ENCODE results near the gene OR4K13. TPM values are rescaled to one million over a fixed set of nuclear protein-coding genes. Genes with fewer than 3 reads are reported as not detected.

The OR4K13 gene
- total RNA-seq (not detected), polyA plus RNA-seq (not detected)
- long read RNA-seq, donor 1, result 0 reads
- long read RNA-seq, donor 2, result 0 reads
- long read RNA-seq, donor 3, result 0 reads
- long read RNA-seq, donor 4, result 0 reads
- long read RNA-seq, donor 5, result 0 reads
- long read RNA-seq, donor 6, result 0 reads
- long read RNA-seq, donor 7, result 0 reads
- long read RNA-seq, donor 8, result 0 reads
- long read RNA-seq, donor 9, result 0 reads
- long read RNA-seq, donor 10, result 0 reads

- Histone ChIP-seq H3K36me3 (ENCODE audit: control insufficient read depth in 2 of 2, insufficient read depth in 2 of 2, low read length in 1 of 2) (no peaks in the 10 kb centered on the region), H3K27me3 (ENCODE audit: control insufficient read depth in 2 of 2, insufficient read depth in 1 of 2, low read length in 1 of 2) (no peaks in the 10 kb centered on the region), H3K4me1 (ENCODE audit: control insufficient read depth in 2 of 2, insufficient read depth in 2 of 2, low read length in 2 of 2) (no peaks in the 10 kb centered on the region), H3K4me3 (ENCODE audit: low read length in 2 of 2) (no peak within 1 kb of the TSS), H3K27ac (ENCODE audit: low read depth in 1 of 2, low read length in 1 of 2) (no peak within 1 kb of the TSS), H3K9me3 (ENCODE audit: control insufficient read depth in 2 of 2, insufficient read depth in 1 of 2, low read length in 1 of 2) (peaks cover 0 to 2% of the 10 kb centered on the region in 2 donors)
- DNase-seq (ENCODE audit: low read depth in 6 of 9, low spot score in 9 of 9), result no peak
- WGBS, result 97% methylated on average over 4 of the region's 4 CpGs
Measured at GRCh38 chr14:20035938-20036337, at the start of gene OR4K13. OR4K13 (minus strand) TSS chr14:20036038; CDS start chr14:20034758, 1,280 bp downstream.

- peaks cover 0 to 14% of the 10 kb centered on the region in 2 donors for H3K9me3 ChIP-seq (ENCODE audit: control insufficient read depth in 2 of 2, insufficient read depth in 1 of 2, low read length in 1 of 2)
- no peak within 1 kb of the TSS for H3K4me3 ChIP-seq (ENCODE audit: low read length in 2 of 2)
- 77% methylated on average over 2 of the region's 2 CpGs for WGBS
- H3K27me3 ChIP-seq (ENCODE audit: control insufficient read depth in 2 of 2, insufficient read depth in 1 of 2, low read length in 1 of 2), result no peaks in the 10 kb centered on the region
- DNase-seq (ENCODE audit: low read depth in 6 of 9, low spot score in 9 of 9), result no peak
- no peak within 1 kb of the TSS for H3K27ac ChIP-seq (ENCODE audit: low read depth in 1 of 2, low read length in 1 of 2)
- no peaks in the 10 kb centered on the region for H3K36me3 ChIP-seq (ENCODE audit: control insufficient read depth in 2 of 2, insufficient read depth in 2 of 2, low read length in 1 of 2)
- H3K4me1 ChIP-seq (ENCODE audit: control insufficient read depth in 2 of 2, insufficient read depth in 2 of 2, low read length in 2 of 2), result no peaks in the 10 kb centered on the region
Measured at GRCh38 chr14:20059745-20060144, 23.9 kb upstream of the OR4K13 start, which contains the start of gene OR4L1. OR4L1 (plus strand) TSS chr14:20060045; CDS start chr14:20060045, 0 bp downstream.

- no peaks in the 10 kb centered on the region for H3K27me3 ChIP-seq (ENCODE audit: control insufficient read depth in 2 of 2, insufficient read depth in 1 of 2, low read length in 1 of 2)
- no peak for DNase-seq (ENCODE audit: low read depth in 6 of 9, low spot score in 9 of 9)
- H3K27ac ChIP-seq (ENCODE audit: low read depth in 1 of 2, low read length in 1 of 2), result no peak overlapping the region
- no peaks in the 10 kb centered on the region for H3K4me1 ChIP-seq (ENCODE audit: control insufficient read depth in 2 of 2, insufficient read depth in 2 of 2, low read length in 2 of 2)
- H3K4me3 ChIP-seq (ENCODE audit: low read length in 2 of 2), result no peak overlapping the region
- no peaks in the 10 kb centered on the region for H3K36me3 ChIP-seq (ENCODE audit: control insufficient read depth in 2 of 2, insufficient read depth in 2 of 2, low read length in 1 of 2)
- H3K9me3 ChIP-seq (ENCODE audit: control insufficient read depth in 2 of 2, insufficient read depth in 1 of 2, low read length in 1 of 2), result peaks cover 0 to 10% of the 10 kb centered on the region in 2 donors
- WGBS, result 87% methylated on average over 1 of the region's 1 CpG
Measured at GRCh38 chr14:20048202-20048601, 12.4 kb upstream of the OR4K13 start.

- no peak for DNase-seq (ENCODE audit: low read depth in 6 of 9, low spot score in 9 of 9)
- Histone ChIP-seq H3K9me3 (ENCODE audit: control insufficient read depth in 2 of 2, insufficient read depth in 1 of 2, low read length in 1 of 2) (peaks cover 0 to 14% of the 10 kb centered on the region in 2 donors), H3K36me3 (ENCODE audit: control insufficient read depth in 2 of 2, insufficient read depth in 2 of 2, low read length in 1 of 2) (no peaks in the 10 kb centered on the region), H3K4me3 (ENCODE audit: low read length in 2 of 2) (no peak overlapping the region), H3K27ac (ENCODE audit: low read depth in 1 of 2, low read length in 1 of 2) (no peak overlapping the region), H3K4me1 (ENCODE audit: control insufficient read depth in 2 of 2, insufficient read depth in 2 of 2, low read length in 2 of 2) (no peaks in the 10 kb centered on the region), H3K27me3 (ENCODE audit: control insufficient read depth in 2 of 2, insufficient read depth in 1 of 2, low read length in 1 of 2) (no peaks in the 10 kb centered on the region)
- 76% methylated on average over 5 of the region's 5 CpGs for WGBS
Measured at GRCh38 chr14:20044243-20044642, 8.4 kb upstream of the OR4K13 start.

GRCh38 chr14:20035449-20035848, 389 bp downstream of the OR4K13 start:
- no peak overlapping the region for H3K4me3 ChIP-seq (ENCODE audit: low read length in 2 of 2)
- WGBS, result 64% methylated on average over 3 of the region's 3 CpGs
- DNase-seq (ENCODE audit: low read depth in 6 of 9, low spot score in 9 of 9), result no peak
- no peaks in the 10 kb centered on the region for H3K36me3 ChIP-seq (ENCODE audit: control insufficient read depth in 2 of 2, insufficient read depth in 2 of 2, low read length in 1 of 2)
- no peaks in the 10 kb centered on the region for H3K27me3 ChIP-seq (ENCODE audit: control insufficient read depth in 2 of 2, insufficient read depth in 1 of 2, low read length in 1 of 2)
- H3K9me3 ChIP-seq (ENCODE audit: control insufficient read depth in 2 of 2, insufficient read depth in 1 of 2, low read length in 1 of 2), result peaks cover 0 to 5% of the 10 kb centered on the region in 2 donors
- H3K4me1 ChIP-seq (ENCODE audit: control insufficient read depth in 2 of 2, insufficient read depth in 2 of 2, low read length in 2 of 2), result no peaks in the 10 kb centered on the region
- no peak overlapping the region for H3K27ac ChIP-seq (ENCODE audit: low read depth in 1 of 2, low read length in 1 of 2)

GRCh38 chr14:20031058-20031457, 4.8 kb downstream of the OR4K13 start:
- WGBS, result 84% methylated on average over 6 of the region's 6 CpGs
- Histone ChIP-seq H3K27me3 (ENCODE audit: control insufficient read depth in 2 of 2, insufficient read depth in 1 of 2, low read length in 1 of 2) (no peaks in the 10 kb centered on the region), H3K36me3 (ENCODE audit: control insufficient read depth in 2 of 2, insufficient read depth in 2 of 2, low read length in 1 of 2) (no peaks in the 10 kb centered on the region), H3K4me3 (ENCODE audit: low read length in 2 of 2) (no peak overlapping the region), H3K27ac (ENCODE audit: low read depth in 1 of 2, low read length in 1 of 2) (no peak overlapping the region), H3K4me1 (ENCODE audit: control insufficient read depth in 2 of 2, insufficient read depth in 2 of 2, low read length in 2 of 2) (no peaks in the 10 kb centered on the region), H3K9me3 (ENCODE audit: control insufficient read depth in 2 of 2, insufficient read depth in 1 of 2, low read length in 1 of 2) (peaks cover 0 to 5% of the 10 kb centered on the region in 2 donors)
- DNase-seq (ENCODE audit: low read depth in 6 of 9, low spot score in 9 of 9), result no peak

GRCh38 chr14:20019257-20019865, 16.5 kb downstream of the OR4K13 start, which contains the start of gene OR4K14:
OR4K14 (minus strand) TSS chr14:20019307; CDS start chr14:20015193, 4,114 bp downstream.
- Histone ChIP-seq H3K27me3 (ENCODE audit: control insufficient read depth in 2 of 2, insufficient read depth in 1 of 2, low read length in 1 of 2) (no peaks in the 10 kb centered on the region), H3K4me3 (ENCODE audit: low read length in 2 of 2) (no peak within 1 kb of the TSS), H3K4me1 (ENCODE audit: control insufficient read depth in 2 of 2, insufficient read depth in 2 of 2, low read length in 2 of 2) (no peaks in the 10 kb centered on the region), H3K36me3 (ENCODE audit: control insufficient read depth in 2 of 2, insufficient read depth in 2 of 2, low read length in 1 of 2) (no peaks in the 10 kb centered on the region), H3K9me3 (ENCODE audit: control insufficient read depth in 2 of 2, insufficient read depth in 1 of 2, low read length in 1 of 2) (no peaks in the 10 kb centered on the region), H3K27ac (ENCODE audit: low read depth in 1 of 2, low read length in 1 of 2) (no peak within 1 kb of the TSS)
- DNase-seq (ENCODE audit: low read depth in 6 of 9, low spot score in 9 of 9), result no peak
- WGBS, result 80% methylated on average over 2 of the region's 2 CpGs

GRCh38 chr14:20008156-20008555, 27.7 kb downstream of the OR4K13 start:
- no peak for DNase-seq (ENCODE audit: low read depth in 6 of 9, low spot score in 9 of 9)
- H3K4me3 ChIP-seq (ENCODE audit: low read length in 2 of 2), result no peak overlapping the region
- H3K9me3 ChIP-seq (ENCODE audit: control insufficient read depth in 2 of 2, insufficient read depth in 1 of 2, low read length in 1 of 2), result no peaks in the 10 kb centered on the region
- H3K27ac ChIP-seq (ENCODE audit: low read depth in 1 of 2, low read length in 1 of 2), result no peak overlapping the region
- H3K4me1 ChIP-seq (ENCODE audit: control insufficient read depth in 2 of 2, insufficient read depth in 2 of 2, low read length in 2 of 2), result no peaks in the 10 kb centered on the region
- H3K36me3 ChIP-seq (ENCODE audit: control insufficient read depth in 2 of 2, insufficient read depth in 2 of 2, low read length in 1 of 2), result no peaks in the 10 kb centered on the region
- H3K27me3 ChIP-seq (ENCODE audit: control insufficient read depth in 2 of 2, insufficient read depth in 1 of 2, low read length in 1 of 2), result no peaks in the 10 kb centered on the region

- Histone ChIP-seq H3K27ac (ENCODE audit: low read depth in 1 of 2, low read length in 1 of 2) (no peak overlapping the region), H3K4me3 (ENCODE audit: low read length in 2 of 2) (no peak overlapping the region), H3K36me3 (ENCODE audit: control insufficient read depth in 2 of 2, insufficient read depth in 2 of 2, low read length in 1 of 2) (no peaks in the 10 kb centered on the region), H3K27me3 (ENCODE audit: control insufficient read depth in 2 of 2, insufficient read depth in 1 of 2, low read length in 1 of 2) (no peaks in the 10 kb centered on the region), H3K4me1 (ENCODE audit: control insufficient read depth in 2 of 2, insufficient read depth in 2 of 2, low read length in 2 of 2) (no peaks in the 10 kb centered on the region), H3K9me3 (ENCODE audit: control insufficient read depth in 2 of 2, insufficient read depth in 1 of 2, low read length in 1 of 2) (no peaks in the 10 kb centered on the region)
- no peak for DNase-seq (ENCODE audit: low read depth in 6 of 9, low spot score in 9 of 9)
- 83% methylated on average over 7 of the region's 7 CpGs for WGBS
Measured at GRCh38 chr14:20002319-20002718, 33.5 kb downstream of the OR4K13 start.

Measured in thymus (tissue), 14 donors.